OCI-LY3 (cell line): ENCODE results near the gene BAIAP2L1.

Source experiments
- H2AFZ ChIP-seq: fragments of 200-600, 300-600 bp; shearing (Covaris generic); 2 replicates; pipeline ENCODE4 v1.6.0; 2014; ENCODE audit warnings: antibody characterized with exemption, low read depth, low read length
- H3K27ac ChIP-seq: fragments of 200-600, 300-600 bp; sonication (generic); 2 replicates; pipeline ENCODE4 v1.5.1; 2014; ENCODE audit warnings: mild to moderate bottlenecking, low read length, moderate library complexity, mixed read lengths
- H3K27me3 ChIP-seq: fragments of 200-600, 300-600 bp; sonication (generic); 2 replicates; pipeline ENCODE4 v1.6.1; 2014; ENCODE audit warnings: low read depth, low read length, mixed read lengths
- H3K36me3 ChIP-seq: fragments of 200-600, 300-600 bp; sonication (generic); replicated peaks from 2 replicates; pipeline ENCODE3; 2014; ENCODE audit warnings: low read depth, low read length, mixed read lengths
- H3K4me1 ChIP-seq: fragments of 300-600, 200-600 bp; sonication (generic); 2 replicates; pipeline ENCODE4 v1.6.1; 2014; ENCODE audit warnings: low read length, mixed read lengths
- H3K4me2 ChIP-seq: fragments of 200-600, 300-600 bp; sonication (generic); 2 replicates; pipeline ENCODE4 v1.6.1; 2014; ENCODE audit warnings: low read length, mixed read lengths
- H3K4me3 ChIP-seq: fragments of 300-600, 200-600 bp; sonication (generic); 2 replicates; pipeline ENCODE4 v1.5.1; 2014; ENCODE audit warnings: antibody characterized with exemption, mild to moderate bottlenecking, low read length, moderate library complexity
- H3K79me2 ChIP-seq: fragments of 300-600, 200-600 bp; shearing (Covaris generic); 2 replicates; pipeline ENCODE4 v1.6.1; 2014; ENCODE audit warnings: mild to moderate bottlenecking, low read length, mixed read lengths
- H3K9ac ChIP-seq: fragments of 300-600, 200-600 bp; shearing (Covaris generic); 2 replicates; pipeline ENCODE4 v1.6.0; 2014; ENCODE audit warnings: mild to moderate bottlenecking, low read length, moderate library complexity
- H3K9me3 ChIP-seq: fragments of 200-600, 300-600 bp; shearing (Covaris generic); 2 replicates; pipeline ENCODE4 v1.6.1; 2014; ENCODE audit warnings: low read length, mixed read lengths; ENCODE audit not compliant: insufficient read depth
- H4K20me1 ChIP-seq: fragments of 200-600, 300-600 bp; sonication (generic); 2 replicates; pipeline ENCODE4 v1.6.1; 2016; ENCODE audit warnings: low read length, mixed read lengths; ENCODE audit not compliant: insufficient read depth
- CTCF ChIP-seq: fragments of 200-600, 300-600 bp; sonication (generic); IDR thresholded peaks from 2 replicates; pipeline ENCODE4 v1.5.1; 2014; ENCODE audit warnings: antibody characterized with exemption, low read length, low read depth
- EZH2phosphoT487 ChIP-seq: fragments of 200-600 bp; shearing (Covaris generic); IDR thresholded peaks from 2 replicates; pipeline ENCODE4 v1.6.1; 2018; ENCODE audit warnings: antibody characterized with exemption, mixed run types, low read depth

The BAIAP2L1 gene

DNA sequence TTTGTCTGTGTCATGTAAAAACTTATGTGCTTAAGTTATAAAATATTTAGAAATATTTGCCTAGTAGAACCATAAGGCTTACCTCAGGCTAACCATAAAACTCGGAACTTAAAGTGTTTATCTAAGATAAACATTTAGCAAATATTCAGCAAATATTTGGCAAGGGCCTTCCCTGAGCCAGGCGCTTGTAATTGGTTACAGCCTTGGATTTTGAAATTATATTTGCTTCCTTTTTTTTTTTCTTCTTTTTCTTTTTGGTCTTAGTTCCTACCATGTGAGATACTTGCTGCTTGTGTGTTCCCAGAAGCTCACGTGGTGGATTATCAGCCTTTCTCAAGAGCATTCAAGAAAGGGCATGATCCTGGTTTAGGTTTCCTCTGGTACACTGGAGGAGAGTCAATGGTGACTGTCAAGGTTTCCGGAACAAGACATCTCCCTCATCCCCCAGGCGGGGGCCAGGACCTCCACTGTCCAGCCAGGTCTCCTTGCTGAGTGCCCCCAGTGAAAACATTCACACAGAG lies 124.6 kb downstream of the BAIAP2L1 start:
- Histone ChIP-seq H3K4me1 (no peaks in the 10 kb centered on the region; the same call in 1 of the 2 replicates), H3K36me3 (no peaks in the 10 kb centered on the region), H3K27ac (no peak overlapping the region), H4K20me1 (no peaks in the 10 kb centered on the region), H3K4me3 (no peak overlapping the region), H3K27me3 (no peaks in the 10 kb centered on the region), H3K79me2 (no peaks in the 10 kb centered on the region), H3K9ac (no peak overlapping the region), H3K9me3 (no peaks in the 10 kb centered on the region), H3K4me2 (no peak overlapping the region), H2AFZ (no peak overlapping the region)
- TF ChIP-seq CTCF: no peak
- no peak for TF ChIP-seq EZH2phosphoT487

- TF ChIP-seq EZH2phosphoT487 (no peak), CTCF (no peak)
- Histone ChIP-seq H3K9me3 (no peaks in the 10 kb centered on the region), H3K27ac (no peak overlapping the region), H3K79me2 (no peaks in the 10 kb centered on the region), H3K4me2 (no peak overlapping the region), H2AFZ (no peak overlapping the region), H3K9ac (no peak overlapping the region), H3K27me3 (no peaks in the 10 kb centered on the region), H3K36me3 (no peaks in the 10 kb centered on the region), H3K4me1 (no peaks in the 10 kb centered on the region), H4K20me1 (no peaks in the 10 kb centered on the region), H3K4me3 (no peak overlapping the region)
Observed at GRCh38 chr7:98267303-98267702, 133.6 kb downstream of the BAIAP2L1 start.

- H3K4me2 ChIP-seq: no peak overlapping the region
- H3K27ac ChIP-seq: no peak overlapping the region
- no peaks in the 10 kb centered on the region for H3K4me1 ChIP-seq
- no peaks in the 10 kb centered on the region for H3K79me2 ChIP-seq
- no peaks in the 10 kb centered on the region for H3K9me3 ChIP-seq
- H3K27me3 ChIP-seq: no peaks in the 10 kb centered on the region
- no peak overlapping the region for H3K9ac ChIP-seq
- H2AFZ ChIP-seq: no peak overlapping the region
- no peaks in the 10 kb centered on the region for H3K36me3 ChIP-seq
- H3K4me3 ChIP-seq: no peak overlapping the region
- TF ChIP-seq EZH2phosphoT487 (no peak), CTCF (peak; percentile 21; the same call in 1 of the 2 replicates)
- H4K20me1 ChIP-seq: no peaks in the 10 kb centered on the region
Observed at GRCh38 chr7:98266840-98267239, 134.1 kb downstream of the BAIAP2L1 start.

GRCh38 chr7:98265841-98266271 lies 135.0 kb downstream of the BAIAP2L1 start:
- no peaks in the 10 kb centered on the region for H3K4me1 ChIP-seq
- no peak overlapping the region for H3K27ac ChIP-seq
- no peak overlapping the region for H3K4me2 ChIP-seq
- H3K79me2 ChIP-seq: no peaks in the 10 kb centered on the region
- H3K4me3 ChIP-seq: no peak overlapping the region
- H3K9me3 ChIP-seq: no peaks in the 10 kb centered on the region
- H2AFZ ChIP-seq: no peak overlapping the region
- no peaks in the 10 kb centered on the region for H4K20me1 ChIP-seq
- no peaks in the 10 kb centered on the region for H3K27me3 ChIP-seq
- peaks cover 5% of the 10 kb centered on the region for H3K36me3 ChIP-seq
- TF ChIP-seq CTCF (no peak), EZH2phosphoT487 (no peak)
- H3K9ac ChIP-seq: no peak overlapping the region
